ENCODE data around the gene PROM2. TPM values are rescaled to one million over a fixed set of nuclear protein-coding genes. Genes with fewer than 3 reads are reported as not detected.
A peak's percentile ranks its signal among the peaks of the same experiment; 100 is the strongest.

PROM2 gene
- total and polyA plus RNA-seq, 2 experiments from 2014 or later = 2.1 to 2.2 TPM

GRCh38 chr2:95296011-95296410 lies 21.8 kb downstream of the PROM2 start (continued):
- TF ChIP-seq ZNF462 (CRISPR knock-in tag; IDR thresholded peaks at IDR 0.05) (no peak), ZNF331 (CRISPR knock-in tag; IDR thresholded peaks at IDR 0.05; ENCODE audit: low read depth) (no peak)

- Mint-ChIP-seq H3K36me3 (ENCODE audit: low read depth) (no peaks in the 10 kb centered on the region), H3K4me1 (peaks cover 21% of the 10 kb centered on the region), H3K27ac (no peak within 1 kb of the TSS), H3K4me3 (peak within 1 kb of the TSS; percentile 64), H3K9me3 (peaks cover 2% of the 10 kb centered on the region; the same call in 1 of the 3 replicates), H3K27me3 (ENCODE audit: insufficient read depth, low read depth, poor library complexity) (peaks cover 12% of the 10 kb centered on the region)
- Histone ChIP-seq H3K4me1 (ENCODE audit: insufficient read depth) (peaks cover 12% of the 10 kb centered on the region; the same call in 1 of the 2 replicates), H3K27ac (ENCODE audit: low read depth) (no peak within 1 kb of the TSS), H3F3A (replicated peaks; ENCODE audit: low read depth) (no peaks in the 10 kb centered on the region), H3K27me3 (ENCODE audit: insufficient read depth) (no peaks in the 10 kb centered on the region), H3K4me2 (peak within 1 kb of the TSS; percentile 76), H3K4me3 (peak within 1 kb of the TSS; percentile 40), H3K36me3 (ENCODE audit: insufficient read depth) (no peaks in the 10 kb centered on the region), H3K9me2 (ENCODE audit: insufficient read depth) (no peaks in the 10 kb centered on the region), H3K79me2 (replicated peaks; ENCODE audit: insufficient read depth) (no peaks in the 10 kb centered on the region), H2AFZ (peak within 1 kb of the TSS; percentile 96), H4K20me1 (replicated peaks; ENCODE audit: insufficient read depth) (no peaks in the 10 kb centered on the region)
- DNase-seq (ENCODE audit: low spot score) = peak; percentile 55
- peak; percentile 56 for ATAC-seq
- no peak for TF ChIP-seq EZH2phosphoT487 (IDR thresholded peaks at IDR 0.05; ENCODE audit: unreplicated experiment)
- TF ChIP-seq ZNF462 (CRISPR knock-in tag; IDR thresholded peaks at IDR 0.05) = no peak
- TF ChIP-seq EZH2 (IDR thresholded peaks at IDR 0.05; ENCODE audit: low read depth, unreplicated experiment) = no peak
- no peak for TF ChIP-seq STAT1 (IDR thresholded peaks at IDR 0.05; ENCODE audit: unreplicated experiment)
- no peak for TF ChIP-seq CREB1 (CRISPR knock-in tag; IDR thresholded peaks at IDR 0.05; ENCODE audit: low read depth)
- TF ChIP-seq, protein P1, sequence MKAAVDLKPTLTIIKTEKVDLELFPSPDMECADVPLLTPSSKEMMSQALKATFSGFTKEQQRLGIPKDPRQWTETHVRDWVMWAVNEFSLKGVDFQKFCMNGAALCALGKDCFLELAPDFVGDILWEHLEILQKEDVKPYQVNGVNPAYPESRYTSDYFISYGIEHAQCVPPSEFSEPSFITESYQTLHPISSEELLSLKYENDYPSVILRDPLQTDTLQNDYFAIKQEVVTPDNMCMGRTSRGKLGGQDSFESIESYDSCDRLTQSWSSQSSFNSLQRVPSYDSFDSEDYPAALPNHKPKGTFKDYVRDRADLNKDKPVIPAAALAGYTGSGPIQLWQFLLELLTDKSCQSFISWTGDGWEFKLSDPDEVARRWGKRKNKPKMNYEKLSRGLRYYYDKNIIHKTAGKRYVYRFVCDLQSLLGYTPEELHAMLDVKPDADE (IDR thresholded peaks at IDR 0.05) = no peak
- no peak for TF ChIP-seq POLR2AphosphoS5 (IDR thresholded peaks at IDR 0.05; ENCODE audit: low read depth)
- TF ChIP-seq ZNF331 (CRISPR knock-in tag; IDR thresholded peaks at IDR 0.05; ENCODE audit: low read depth) = no peak
Measured at GRCh38 chr2:95296880-95297487, 22.7 kb downstream of the PROM2 start, which contains the start of gene KCNIP3. TSS of gene KCNIP3 (plus strand) at chr2:95297347. CDS start at chr2:95297439, 92 bp downstream.

Measured in GM23338 (cell line).